ENCODE results near the gene GPS1. TPM values are rescaled to one million over a fixed set of nuclear protein-coding genes. Genes with fewer than 3 reads are reported as not detected.

The GPS1 gene
- total and polyA plus RNA-seq, 2 experiments from 2014 or later: 136 to 242 TPM

DNA sequence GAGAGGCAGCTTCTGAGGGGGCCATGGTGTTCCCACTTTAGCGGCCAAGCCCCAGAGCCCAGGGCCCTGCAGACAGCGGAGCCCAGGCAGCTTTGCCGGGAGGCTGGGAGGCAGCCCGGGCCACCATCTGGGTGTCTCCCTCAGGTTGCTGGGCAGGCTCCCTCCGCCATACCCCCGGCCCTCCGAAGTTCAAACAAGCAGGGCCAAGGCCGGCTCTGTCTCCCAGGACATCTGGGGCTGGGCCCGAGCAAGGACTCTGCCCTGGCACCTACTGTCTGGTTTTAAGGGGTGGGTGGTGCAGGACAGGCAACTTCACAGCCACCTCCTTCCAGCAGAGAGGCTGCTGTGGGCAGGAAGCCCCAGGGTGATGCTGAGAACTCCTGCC lies 11.3 kb downstream of the GPS1 start:
- H3F3A ChIP-seq (replicated peaks; ENCODE audit: low read depth): peaks cover 7% of the 10 kb centered on the region; the same call in 1 of the 2 replicates
- H3K27ac Mint-ChIP-seq: no peak overlapping the region
- peaks cover 4% of the 10 kb centered on the region; the same call in 2 of the 3 replicates for H3K4me1 Mint-ChIP-seq
- peaks cover 7% of the 10 kb centered on the region for H3K27me3 Mint-ChIP-seq (ENCODE audit: insufficient read depth, low read depth, poor library complexity)
- ATAC-seq (no peak), DNase-seq (ENCODE audit: low spot score) (no peak)
- no peaks in the 10 kb centered on the region for H3K9me3 Mint-ChIP-seq
- no peaks in the 10 kb centered on the region for H3K4me1 ChIP-seq (ENCODE audit: insufficient read depth)
- no peak for TF ChIP-seq CREB1 (CRISPR knock-in tag; IDR thresholded peaks at IDR 0.05; ENCODE audit: low read depth)
- TF ChIP-seq, protein P1, sequence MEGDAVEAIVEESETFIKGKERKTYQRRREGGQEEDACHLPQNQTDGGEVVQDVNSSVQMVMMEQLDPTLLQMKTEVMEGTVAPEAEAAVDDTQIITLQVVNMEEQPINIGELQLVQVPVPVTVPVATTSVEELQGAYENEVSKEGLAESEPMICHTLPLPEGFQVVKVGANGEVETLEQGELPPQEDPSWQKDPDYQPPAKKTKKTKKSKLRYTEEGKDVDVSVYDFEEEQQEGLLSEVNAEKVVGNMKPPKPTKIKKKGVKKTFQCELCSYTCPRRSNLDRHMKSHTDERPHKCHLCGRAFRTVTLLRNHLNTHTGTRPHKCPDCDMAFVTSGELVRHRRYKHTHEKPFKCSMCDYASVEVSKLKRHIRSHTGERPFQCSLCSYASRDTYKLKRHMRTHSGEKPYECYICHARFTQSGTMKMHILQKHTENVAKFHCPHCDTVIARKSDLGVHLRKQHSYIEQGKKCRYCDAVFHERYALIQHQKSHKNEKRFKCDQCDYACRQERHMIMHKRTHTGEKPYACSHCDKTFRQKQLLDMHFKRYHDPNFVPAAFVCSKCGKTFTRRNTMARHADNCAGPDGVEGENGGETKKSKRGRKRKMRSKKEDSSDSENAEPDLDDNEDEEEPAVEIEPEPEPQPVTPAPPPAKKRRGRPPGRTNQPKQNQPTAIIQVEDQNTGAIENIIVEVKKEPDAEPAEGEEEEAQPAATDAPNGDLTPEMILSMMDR (conservative IDR thresholded peaks at IDR 0.05; ENCODE audit: low read depth in 2 of 2): no peak
- TF ChIP-seq EZH2 (IDR thresholded peaks at IDR 0.05; ENCODE audit: low read depth, unreplicated experiment): no peak
- no peak for TF ChIP-seq NANOG (IDR thresholded peaks at IDR 0.05; ENCODE audit: borderline replicate concordance)
- TF ChIP-seq, protein P2, sequence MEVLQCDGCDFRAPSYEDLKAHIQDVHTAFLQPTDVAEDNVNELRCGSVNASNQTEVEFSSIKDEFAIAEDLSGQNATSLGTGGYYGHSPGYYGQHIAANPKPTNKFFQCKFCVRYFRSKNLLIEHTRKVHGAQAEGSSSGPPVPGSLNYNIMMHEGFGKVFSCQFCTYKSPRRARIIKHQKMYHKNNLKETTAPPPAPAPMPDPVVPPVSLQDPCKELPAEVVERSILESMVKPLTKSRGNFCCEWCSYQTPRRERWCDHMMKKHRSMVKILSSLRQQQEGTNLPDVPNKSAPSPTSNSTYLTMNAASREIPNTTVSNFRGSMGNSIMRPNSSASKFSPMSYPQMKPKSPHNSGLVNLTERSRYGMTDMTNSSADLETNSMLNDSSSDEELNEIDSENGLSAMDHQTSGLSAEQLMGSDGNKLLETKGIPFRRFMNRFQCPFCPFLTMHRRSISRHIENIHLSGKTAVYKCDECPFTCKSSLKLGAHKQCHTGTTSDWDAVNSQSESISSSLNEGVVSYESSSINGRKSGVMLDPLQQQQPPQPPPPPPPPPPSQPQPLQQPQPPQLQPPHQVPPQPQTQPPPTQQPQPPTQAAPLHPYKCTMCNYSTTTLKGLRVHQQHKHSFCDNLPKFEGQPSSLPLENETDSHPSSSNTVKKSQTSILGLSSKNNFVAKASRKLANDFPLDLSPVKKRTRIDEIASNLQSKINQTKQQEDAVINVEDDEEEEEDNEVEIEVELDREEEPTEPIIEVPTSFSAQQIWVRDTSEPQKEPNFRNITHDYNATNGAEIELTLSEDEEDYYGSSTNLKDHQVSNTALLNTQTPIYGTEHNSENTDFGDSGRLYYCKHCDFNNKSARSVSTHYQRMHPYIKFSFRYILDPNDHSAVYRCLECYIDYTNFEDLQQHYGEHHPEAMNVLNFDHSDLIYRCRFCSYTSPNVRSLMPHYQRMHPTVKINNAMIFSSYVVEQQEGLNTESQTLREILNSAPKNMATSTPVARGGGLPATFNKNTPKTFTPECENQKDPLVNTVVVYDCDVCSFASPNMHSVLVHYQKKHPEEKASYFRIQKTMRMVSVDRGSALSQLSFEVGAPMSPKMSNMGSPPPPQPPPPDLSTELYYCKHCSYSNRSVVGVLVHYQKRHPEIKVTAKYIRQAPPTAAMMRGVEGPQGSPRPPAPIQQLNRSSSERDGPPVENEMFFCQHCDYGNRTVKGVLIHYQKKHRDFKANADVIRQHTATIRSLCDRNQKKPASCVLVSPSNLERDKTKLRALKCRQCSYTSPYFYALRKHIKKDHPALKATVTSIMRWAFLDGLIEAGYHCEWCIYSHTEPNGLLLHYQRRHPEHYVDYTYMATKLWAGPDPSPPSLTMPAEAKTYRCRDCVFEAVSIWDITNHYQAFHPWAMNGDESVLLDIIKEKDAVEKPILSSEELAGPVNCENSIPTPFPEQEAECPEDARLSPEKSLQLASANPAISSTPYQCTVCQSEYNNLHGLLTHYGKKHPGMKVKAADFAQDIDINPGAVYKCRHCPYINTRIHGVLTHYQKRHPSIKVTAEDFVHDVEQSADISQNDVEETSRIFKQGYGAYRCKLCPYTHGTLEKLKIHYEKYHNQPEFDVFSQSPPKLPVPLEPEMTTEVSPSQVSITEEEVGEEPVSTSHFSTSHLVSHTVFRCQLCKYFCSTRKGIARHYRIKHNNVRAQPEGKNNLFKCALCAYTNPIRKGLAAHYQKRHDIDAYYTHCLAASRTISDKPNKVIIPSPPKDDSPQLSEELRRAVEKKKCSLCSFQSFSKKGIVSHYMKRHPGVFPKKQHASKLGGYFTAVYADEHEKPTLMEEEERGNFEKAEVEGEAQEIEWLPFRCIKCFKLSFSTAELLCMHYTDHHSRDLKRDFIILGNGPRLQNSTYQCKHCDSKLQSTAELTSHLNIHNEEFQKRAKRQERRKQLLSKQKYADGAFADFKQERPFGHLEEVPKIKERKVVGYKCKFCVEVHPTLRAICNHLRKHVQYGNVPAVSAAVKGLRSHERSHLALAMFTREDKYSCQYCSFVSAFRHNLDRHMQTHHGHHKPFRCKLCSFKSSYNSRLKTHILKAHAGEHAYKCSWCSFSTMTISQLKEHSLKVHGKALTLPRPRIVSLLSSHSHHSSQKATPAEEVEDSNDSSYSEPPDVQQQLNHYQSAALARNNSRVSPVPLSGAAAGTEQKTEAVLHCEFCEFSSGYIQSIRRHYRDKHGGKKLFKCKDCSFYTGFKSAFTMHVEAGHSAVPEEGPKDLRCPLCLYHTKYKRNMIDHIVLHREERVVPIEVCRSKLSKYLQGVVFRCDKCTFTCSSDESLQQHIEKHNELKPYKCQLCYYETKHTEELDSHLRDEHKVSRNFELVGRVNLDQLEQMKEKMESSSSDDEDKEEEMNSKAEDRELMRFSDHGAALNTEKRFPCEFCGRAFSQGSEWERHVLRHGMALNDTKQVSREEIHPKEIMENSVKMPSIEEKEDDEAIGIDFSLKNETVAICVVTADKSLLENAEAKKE (CRISPR knock-in tag; IDR thresholded peaks at IDR 0.05): no peak
- TF ChIP-seq STAT1 (IDR thresholded peaks at IDR 0.05; ENCODE audit: unreplicated experiment): no peak
- H2AFZ ChIP-seq: no peak overlapping the region
- H3K4me2 ChIP-seq: no peak overlapping the region
- peaks cover 4% of the 10 kb centered on the region for H3K36me3 Mint-ChIP-seq (ENCODE audit: low read depth)
- no peak overlapping the region for H3K4me3 Mint-ChIP-seq
- no peaks in the 10 kb centered on the region for H3K36me3 ChIP-seq (ENCODE audit: insufficient read depth)
- no peaks in the 10 kb centered on the region for H3K79me2 ChIP-seq (replicated peaks; ENCODE audit: insufficient read depth)
- H3K9me2 ChIP-seq (ENCODE audit: insufficient read depth): no peaks in the 10 kb centered on the region
- no peak overlapping the region for H3K4me3 ChIP-seq
- no peak overlapping the region for H3K27ac ChIP-seq (ENCODE audit: low read depth)
- no peaks in the 10 kb centered on the region for H3K27me3 ChIP-seq (ENCODE audit: insufficient read depth)
- H4K20me1 ChIP-seq (replicated peaks; ENCODE audit: insufficient read depth): no peaks in the 10 kb centered on the region
